Hematopoietic multipotent progenitor cell (in vitro differentiated cells): ENCODE results near the gene VAMP2. TPM values are rescaled to one million over a fixed set of nuclear protein-coding genes. Genes with fewer than 3 reads are reported as not detected.
A peak's percentile ranks its signal among the peaks of the same experiment; 100 is the strongest.

Experiments
- DNase-seq, 3 donors: peaks; one replicate each; pipeline ENCODE4 v3.0.0-alpha.2; 2011 to 2015; ENCODE audit warnings: low read depth in 2 of 3, low spot score in 2 of 3
- total RNA-seq: library from RNA; depleted of rRNA; stranded (reverse); fragments of >200 nt; gene quantifications from one replicate; pipeline ENCODE4 v1.2.3, GENCODE V29; 2012

Gene VAMP2
- total RNA-seq, 1 donor, result 18.6 TPM

DNA sequence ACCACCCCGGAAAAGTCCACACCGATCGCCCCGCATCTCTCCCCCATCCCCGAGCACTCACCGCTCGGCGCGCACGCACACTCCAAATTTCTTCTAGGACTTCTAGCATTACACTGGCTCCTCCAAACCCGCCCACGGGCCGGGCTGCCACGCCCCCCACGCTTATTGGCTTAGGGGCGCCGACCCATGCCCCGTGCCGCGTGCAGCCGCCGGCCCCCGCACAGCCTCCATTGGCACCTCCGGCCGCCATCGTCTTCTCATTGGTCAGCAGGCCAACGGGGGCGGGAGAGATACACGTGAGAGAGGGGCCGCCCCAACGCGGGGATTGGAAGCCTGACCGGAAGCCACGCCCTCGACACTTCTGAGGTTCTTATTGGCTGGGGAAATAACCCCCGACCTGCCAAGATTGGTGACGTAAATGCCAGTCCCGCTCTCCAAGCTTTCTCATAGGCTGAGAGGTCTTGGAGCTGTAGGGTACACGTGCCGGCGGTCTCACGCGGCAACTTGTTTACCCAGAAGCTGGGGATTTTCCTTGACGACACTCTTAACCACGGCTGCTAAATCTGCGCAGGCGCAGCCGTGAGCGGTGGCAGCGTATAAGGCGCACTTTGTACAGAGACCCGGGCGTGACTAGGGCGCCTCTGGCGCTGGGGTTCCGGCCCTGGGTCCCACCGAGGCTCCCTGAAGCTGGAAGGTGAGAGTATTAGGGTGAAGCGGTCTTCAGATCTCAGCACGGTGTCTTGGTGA, 6.3 kb downstream of the VAMP2 start:
- peak; percentile 96 to 100 (median 100) for DNase-seq

DNA sequence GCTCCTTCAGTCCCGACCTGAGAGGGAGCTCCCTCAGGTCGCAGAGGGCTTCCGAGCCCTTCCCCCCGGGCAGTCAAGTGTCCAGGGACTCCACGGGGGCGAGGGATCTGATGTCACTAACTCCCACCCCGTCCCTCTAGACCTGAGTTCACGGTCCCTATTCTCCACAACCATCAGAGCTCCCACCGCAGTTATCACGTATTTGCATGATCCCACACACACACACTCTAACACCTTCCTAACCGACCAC, 6.8 kb downstream of the VAMP2 start:
- DNase-seq, result no peak

DNA sequence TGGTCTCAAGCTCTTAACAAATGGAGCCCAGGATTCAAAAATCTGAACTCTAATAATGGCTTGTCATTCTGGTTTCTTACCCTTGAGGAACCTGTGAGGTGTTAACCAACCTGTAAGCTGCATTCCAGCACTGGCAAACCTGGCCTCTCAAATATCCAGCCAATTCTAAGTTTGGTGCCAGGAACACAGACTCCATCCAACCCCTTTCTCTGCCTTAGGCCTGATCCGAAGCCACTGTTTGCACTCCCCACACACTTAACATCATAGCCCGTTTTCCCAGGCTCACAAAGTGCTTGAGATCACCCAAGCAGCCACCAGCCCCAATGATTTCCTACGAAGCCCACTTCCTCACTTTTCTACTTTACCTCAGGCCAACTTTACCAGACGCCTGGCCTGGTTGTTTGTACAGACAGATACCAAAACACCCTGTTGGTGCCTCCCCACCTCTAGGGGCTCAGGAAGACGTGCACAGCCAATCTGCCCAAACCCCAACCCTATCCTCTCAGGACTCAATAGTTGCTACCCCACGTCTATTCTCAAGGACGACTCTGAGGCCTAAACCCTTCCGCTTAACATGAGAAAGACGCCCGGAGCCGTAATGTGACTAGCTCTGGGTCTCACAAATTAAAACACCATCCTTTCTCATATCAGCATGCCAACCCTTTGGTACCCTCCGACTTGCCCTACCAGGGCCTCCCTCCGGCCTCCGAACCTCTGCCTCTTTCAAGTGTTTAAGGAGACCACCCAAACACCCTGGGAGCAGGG, 7.3 kb downstream of the VAMP2 start:
- DNase-seq, result no peak

DNA sequence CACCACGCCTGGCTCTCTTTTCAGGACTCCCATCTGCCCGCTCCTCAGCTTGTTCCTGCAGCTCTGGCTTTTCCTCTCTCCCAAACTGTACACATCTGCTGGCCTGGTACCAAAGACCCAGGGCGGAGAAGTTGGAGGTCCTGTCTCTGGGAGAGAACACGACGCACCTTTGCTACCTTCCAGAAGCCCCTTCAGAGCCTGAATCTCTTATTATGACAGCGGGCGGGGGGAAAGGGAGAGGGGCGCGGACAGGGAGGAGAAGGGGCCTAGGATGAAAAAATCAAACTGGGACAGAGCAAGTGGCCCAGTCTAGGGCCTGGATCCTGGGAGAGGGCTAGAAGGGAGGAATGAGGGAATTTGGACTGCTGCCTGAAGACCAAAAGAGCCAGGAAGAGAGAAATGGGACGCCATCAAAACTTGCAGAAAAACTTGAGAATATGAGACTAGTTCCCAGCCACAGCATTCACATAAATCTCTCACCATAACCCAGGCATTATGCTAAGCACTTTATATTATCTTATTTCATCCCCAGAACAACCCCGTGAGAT, 8.1 kb downstream of the VAMP2 start:
- no peak for DNase-seq

DNA sequence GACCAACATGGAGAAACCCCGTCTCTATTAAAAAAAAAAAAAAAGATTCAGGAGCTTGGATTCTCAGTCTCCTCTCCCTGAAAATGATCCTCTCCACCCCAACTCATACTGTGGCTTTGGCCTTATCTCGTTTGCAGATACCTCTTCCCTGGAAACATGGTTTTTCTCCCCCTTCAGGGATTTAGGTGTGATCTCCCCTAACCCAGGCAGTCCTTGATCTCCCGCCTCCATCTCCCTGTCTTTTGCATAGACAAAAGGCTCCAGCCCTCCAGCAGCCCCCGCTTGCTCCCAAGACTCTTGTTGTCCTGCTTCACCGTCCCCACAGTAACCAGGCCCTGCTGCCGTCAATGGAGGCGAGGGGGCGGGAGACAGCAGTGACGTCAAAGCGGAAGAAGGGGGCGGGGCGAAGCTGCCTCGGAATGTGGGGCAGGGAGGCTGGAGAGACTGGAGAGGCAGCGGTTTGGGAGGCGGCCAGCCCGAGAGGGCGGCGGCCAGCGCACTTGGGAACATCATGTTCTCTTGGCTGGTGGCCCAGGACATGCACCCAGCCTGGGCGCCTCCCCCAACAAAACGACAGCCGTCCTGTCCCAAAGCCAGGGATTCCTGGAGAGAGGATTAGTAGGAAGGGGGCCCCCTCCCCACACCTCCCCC, 8.7 kb downstream of the VAMP2 start:
- DNase-seq, result peak; percentile 81 to 97 (median 92)

DNA sequence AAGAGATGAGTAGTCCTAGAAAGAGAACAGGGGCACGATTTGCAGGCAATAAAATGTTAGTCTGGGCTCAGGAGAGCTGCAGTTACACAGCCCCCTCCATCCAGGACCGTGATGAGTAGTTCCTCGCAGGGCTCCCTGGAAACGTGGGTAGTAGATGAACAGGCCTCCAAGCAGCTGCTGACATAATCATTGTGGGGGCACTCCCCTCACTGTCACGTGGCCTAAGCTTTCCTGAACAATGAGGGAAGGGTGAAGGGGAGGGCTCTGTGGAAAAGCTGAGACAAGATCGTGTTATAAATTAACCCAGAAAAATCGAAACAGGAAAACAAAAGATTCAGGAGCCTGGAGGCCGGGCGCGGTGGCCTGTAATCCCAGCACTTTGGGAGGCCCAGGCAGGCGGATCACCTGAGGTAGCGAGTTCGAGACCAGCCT, 9.2 kb downstream of the VAMP2 start:
- DNase-seq, result peak in 2 of 3 donors; percentile 64 to 78

DNA sequence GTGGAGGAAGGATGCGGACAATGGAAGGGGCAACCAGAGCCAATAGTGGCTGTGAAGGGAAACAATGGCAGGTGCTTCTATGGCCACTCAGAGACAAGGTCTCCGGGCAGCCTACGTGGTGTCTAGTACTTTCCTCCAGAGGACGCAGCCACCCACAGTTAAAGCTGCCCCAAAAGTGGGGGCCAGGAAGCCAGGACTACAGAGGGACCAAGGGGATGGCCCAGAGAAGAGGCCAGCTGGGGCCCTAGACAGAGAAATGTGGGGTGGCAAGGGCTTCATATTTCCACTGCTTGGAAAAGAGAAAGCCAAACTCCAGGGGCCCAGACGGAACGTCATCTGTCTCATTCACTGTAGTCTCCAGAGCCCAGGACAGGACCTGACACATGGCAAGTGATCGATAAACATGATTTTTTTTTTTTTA, 9.7 kb downstream of the VAMP2 start:
- DNase-seq, result no peak

DNA sequence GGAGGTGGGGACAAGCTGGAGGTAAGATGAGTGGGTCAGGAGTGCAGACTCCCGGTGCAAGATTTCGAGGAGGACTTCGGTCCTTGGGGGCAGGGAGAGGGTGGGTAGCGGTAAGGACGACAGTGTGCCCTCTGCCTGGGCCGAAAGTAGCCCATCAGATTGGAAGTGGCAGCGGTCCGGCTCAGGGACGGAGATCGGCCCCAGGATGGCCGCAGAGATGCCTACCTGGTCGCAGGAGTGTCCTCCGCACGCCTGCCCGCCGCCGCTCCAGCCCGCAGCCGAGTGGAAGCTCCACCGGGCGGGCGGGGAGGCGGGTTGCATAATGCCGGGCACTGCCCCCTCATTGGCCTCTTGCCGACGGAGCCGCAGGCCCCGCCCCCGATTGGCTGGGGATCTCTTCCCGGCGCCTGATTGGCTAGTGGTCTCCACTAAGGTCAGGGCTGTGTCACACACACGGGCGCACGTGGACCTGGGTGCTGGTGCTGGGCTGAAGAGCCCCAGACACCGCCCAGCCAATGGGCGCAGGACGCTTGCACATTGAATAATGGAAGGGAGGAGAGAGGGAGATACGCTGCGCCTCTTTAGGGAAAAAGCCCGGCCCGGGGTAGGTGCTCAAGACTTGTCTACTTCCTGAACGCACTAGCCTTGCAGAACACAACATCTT, 10.5 kb downstream of the VAMP2 start, which contains the start of gene PER1:
PER1 (minus strand) TSS at position 293 of the 664 bp plus-strand sequence. CDS start 1,698 bp downstream, outside the sequence.
- peak; percentile 67 to 93 (median 89) for DNase-seq

DNA sequence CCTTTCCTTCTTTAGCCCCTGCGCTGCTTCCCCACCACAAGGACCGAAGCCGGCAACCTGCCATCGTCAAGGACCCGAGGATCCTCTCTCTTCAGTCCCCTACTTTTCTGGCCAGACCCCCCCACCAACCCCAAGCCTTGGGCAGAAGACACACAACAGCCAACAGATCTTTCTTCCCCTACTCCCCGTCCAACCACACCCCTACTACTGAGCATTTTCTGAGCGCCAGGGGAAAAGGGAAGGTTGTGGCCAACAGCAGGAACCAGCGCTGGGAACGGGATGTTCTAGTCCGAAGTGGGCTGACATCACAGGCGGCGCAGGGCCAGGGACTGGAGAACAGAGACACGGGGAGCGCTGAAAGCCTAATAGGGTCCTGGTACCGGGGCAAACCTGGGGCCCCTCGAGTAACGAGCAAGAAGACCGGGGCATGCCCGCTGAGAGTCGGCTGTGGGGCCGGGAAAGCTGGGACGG, 11.1 kb downstream of the VAMP2 start:
- DNase-seq, result peak in 1 of 3 donors; percentile 58

DNA sequence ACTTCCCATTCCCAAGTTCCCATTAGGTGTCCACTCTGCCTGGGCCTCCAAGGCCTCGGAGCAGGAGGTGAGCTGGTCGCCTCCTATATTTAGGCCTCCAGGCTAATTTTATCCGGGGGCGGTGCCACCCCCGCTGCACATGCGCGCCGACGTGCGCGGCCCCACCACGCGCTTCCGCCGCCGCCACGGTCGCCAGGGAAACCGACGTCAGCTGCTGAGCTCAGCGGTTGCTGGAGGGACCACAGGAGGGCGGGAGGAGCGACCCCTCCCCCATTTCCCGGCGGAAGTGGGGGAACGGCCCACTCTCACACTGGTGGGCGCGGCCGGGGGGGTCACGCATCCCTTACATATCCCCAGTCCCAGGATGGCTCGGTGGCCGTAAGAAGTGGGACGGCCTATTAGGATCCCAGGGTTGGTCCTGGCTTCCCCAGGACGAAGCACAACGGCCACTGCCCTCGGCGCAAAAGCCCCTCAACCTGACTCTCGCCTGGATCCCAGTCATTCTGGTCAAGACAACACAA, 11.6 kb downstream of the VAMP2 start:
- peak; percentile 82 to 89 (median 87) for DNase-seq

DNA sequence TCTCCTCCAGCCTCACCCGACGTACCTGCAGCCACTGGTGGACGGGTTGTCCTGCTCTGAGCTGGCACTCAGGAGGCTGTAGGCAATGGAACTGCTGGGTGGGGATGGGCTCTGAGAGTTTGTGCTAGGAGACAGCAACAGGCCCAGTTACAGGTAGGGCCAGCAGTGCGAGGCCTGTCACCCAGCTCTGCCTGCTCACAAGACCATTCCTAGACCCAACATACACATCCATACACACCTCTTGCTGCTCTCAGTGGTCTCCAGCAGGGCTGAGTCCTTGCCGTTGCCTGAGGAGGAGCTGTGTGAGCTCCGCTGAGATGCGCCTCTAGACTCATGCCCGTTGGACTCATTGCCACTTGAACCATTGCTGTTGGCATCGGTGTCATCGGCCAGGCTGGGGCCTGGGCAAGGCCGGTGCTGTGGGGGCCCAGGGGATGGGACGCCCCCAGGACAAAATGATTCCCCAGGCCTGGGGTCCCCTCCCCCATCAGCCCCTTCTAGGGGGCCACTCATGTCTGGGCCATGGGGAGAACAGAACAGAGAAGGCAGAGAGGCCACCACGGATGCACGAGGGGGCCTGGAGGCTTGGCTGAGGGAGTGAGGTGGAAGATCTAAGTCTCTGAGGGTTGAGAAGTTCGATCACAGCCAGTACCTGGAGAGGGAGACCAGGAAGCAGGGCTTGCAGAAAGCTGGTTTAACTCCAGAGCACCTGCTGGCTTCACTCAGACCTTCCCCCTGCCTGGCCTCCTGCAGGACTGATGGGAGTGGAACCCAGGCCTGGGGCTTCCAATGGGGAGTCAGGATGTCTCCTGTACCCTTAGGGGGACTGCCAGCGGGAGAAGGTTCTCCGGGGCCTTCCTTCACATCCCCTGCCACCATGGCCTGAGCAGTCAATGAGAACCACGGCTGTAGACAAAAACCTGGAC, 12.3 kb downstream of the VAMP2 start:
- no peak for DNase-seq

DNA sequence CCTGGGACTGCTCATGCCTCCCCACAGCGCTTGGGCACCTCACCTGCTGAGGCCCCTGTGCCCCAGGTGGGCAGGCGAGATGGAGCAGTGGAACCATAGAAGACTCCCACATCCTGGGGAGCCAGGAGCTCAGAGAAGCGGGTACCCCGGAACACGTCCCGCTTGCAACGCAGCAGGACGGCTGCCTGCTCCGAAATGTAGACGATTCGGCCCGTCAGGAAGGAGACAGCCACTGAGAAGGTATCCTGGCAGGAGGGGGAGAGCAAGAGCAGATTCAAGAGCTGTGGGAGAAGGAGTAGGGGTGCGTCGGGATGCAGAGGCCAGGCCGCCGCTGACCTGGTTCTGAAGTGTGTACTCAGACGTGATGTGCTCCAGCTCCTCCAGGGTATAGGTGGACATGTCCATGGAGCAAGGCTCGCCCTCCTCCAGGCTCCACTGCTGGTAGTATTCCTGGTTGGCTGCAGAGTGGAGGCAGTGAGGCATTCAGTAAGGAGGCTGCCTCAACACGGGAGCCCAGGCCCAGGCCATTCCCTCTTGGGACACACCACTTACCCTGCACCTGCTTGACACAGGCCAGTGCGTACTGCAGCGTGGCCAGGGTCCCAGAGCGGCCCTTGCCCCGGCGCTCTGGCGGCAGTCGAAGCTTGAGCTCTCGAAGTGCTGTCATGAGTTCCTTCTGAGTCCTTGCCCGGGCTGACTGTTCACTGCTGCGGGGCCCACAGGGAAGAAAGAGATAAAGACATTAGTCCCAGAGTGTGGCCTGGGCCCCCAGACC, 13.1 kb downstream of the VAMP2 start:
- DNase-seq, result no peak

DNA sequence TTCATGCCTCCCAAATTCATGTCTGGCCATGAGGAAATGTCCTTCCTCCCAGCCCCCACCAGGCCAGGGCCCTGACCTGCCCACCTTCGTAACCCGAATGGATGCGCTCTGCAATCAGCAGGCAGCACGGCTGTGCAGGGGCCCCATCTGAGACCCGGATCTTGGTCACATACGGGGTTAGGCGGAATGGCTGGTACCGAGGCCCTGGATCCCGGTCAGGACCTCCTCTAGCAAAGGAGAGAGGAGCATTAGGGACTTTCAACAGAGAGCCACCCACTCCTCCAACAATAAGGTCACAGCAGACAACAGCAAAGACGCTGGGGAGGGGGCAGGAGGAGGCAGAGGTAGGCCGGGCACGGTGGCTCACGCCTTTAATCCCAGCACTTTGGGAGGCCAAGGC, 14.2 kb downstream of the VAMP2 start:
- DNase-seq, result no peak

DNA sequence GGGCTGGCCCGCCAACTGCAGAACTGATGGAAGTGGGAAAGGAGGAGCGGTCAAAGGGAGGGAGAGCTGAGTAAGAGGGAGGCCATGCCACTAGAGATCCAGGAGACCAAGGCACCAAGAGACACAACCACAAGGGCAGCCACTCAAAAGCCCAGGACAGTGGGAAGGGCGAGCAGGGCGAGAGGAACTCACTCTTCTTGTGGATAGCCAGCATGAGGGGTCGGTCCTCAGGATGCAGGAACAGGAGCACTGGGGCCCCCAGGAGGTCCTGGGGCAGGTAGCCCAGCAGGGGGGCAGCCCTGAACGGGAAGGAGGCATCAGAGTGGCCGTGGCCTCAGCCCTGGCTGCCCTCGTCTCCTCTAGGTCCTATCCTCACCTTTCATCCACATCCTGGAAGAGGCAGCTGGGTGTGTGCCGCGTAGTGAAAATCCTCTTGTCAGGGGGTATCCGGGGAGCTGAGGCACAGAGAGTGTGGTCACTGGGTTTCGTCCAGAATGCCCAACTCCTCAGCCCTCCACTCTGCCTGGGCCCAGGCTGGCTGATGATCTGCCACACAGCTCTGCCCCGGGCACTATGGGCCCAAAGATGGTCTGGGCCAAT, 14.8 kb downstream of the VAMP2 start:
- DNase-seq, result no peak

DNA sequence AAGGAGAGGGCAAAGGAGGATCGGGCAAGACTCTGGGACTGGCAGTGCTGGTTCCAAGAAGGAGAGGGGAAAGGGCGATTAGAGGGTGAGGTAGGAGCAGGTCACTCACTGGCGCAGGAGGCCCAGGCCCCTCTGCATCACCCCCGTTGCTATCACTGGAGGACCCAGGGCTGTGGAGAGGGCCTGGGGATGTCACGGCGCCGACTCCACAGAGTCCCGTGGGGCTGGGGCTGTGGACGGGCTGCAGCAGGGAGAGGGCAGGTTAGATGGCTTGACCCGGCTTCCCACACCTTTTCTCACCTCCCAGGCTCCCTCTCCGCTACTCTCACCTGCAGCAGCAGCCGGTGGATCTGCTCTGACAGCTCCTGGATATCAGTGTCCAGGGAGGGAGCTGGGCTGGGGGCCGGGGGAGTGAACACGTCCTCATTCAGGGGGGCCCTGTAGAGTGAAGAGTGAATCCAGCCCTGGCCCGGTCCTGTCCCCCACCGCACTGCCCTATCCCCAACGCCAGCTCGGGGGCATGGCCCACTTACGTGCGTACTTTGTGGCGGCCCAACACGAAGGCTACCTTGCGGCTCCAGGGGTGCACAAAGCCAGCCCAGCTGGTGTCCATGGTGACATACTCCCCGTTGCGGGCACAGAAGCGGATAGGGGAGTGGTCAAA, 15.5 kb downstream of the VAMP2 start:
- no peak for DNase-seq

DNA sequence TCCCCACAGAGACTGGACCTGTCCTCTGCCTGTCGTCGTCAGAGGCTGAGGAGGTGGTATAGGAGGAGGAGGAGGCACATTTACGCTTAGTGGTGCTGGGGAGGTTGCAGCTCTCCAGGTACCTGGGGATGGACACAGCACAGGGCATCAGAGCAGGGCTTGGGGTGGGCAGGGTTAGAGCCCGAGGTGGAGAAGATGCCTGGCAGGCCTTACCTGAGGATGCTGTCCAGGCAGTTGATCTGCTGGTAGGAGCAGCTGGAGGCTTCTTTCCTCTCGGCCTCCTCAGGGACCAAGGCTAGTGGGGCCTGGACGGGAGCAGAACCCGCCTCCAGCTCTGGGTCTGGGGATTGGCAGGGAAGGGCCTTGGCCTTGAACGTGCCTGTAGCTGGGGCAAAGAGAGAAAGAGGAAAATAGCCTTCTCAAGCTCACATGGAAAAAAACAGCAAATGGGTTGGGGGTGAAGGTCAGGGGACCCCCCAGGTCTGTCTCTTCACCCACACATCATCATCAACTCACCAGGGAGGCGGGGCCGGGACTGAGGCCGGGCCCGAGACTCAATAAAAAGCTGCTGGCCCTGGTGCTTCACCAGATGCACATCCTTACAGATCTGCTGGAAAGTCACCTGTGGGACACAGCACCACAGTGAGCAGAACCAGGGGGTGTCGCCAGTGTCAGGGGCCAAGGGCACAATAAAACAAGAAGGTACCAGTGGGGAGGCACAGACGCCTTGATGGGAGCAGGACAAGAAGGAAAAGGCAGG, 16.2 kb downstream of the VAMP2 start:
- DNase-seq, result no peak

DNA sequence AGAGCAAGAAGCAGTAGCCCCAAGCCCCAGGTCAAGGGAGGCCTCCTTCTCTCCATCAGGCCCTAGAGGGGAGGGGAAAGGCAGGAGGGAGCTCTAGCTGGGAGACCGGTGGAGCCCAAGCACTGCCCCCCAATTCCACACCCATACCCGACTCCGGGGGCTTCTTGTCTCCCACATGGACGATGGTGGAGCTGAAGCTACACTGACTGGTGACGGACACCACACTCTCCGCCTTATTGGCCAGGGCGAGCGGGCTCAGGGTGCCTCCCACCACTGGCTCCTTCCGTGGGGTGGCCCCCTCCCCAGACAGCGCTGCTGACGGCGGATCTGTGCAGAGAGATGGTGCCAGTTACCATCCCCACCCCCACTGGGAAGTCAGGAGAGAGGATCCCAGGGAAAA, 16.9 kb downstream of the VAMP2 start:
- DNase-seq, result no peak
